Liver (tissue), 9 donors: ENCODE data around the gene ARPC5L. TPM values are rescaled to one million over a fixed set of nuclear protein-coding genes. Genes with fewer than 3 reads are reported as not detected.

ENCODE experiments used
- DNase-seq: peaks from one replicate; pipeline ENCODE4 v3.0.0-alpha.2; 2017; ENCODE audit warnings: low spot score
- H3K27ac ChIP-seq, 2 donors: one replicate each; pipeline ENCODE4 v1.7.0; 2013; ENCODE audit warnings: inconsistent platforms in 2 of 2, low read length in 2 of 2, control low read depth in 1 of 2, low read depth in 1 of 2, mild to moderate bottlenecking in 1 of 2
- H3K27me3 ChIP-seq, 4 donors: one replicate each; pipeline versions ENCODE4 v1.6.1 to v1.7.0; 2013; ENCODE audit warnings: low read length in 3 of 4, inconsistent platforms in 1 of 4, mild to moderate bottlenecking in 1 of 4, moderate library complexity in 1 of 4; ENCODE audit not compliant: control insufficient read depth in 4 of 4, insufficient read depth in 4 of 4
- H3K36me3 ChIP-seq, 4 donors: one replicate each; pipeline versions ENCODE4 v1.6.1 to v1.7.0; 2013; ENCODE audit warnings: low read length in 3 of 4, mild to moderate bottlenecking in 3 of 4, low read depth in 1 of 4, moderate library complexity in 1 of 4; ENCODE audit not compliant: control insufficient read depth in 4 of 4, insufficient read depth in 3 of 4
- H3K4me1 ChIP-seq, 4 donors: one replicate each; pipeline versions ENCODE4 v1.6.1 to v1.7.0; 2013; ENCODE audit warnings: low read length in 3 of 4, mild to moderate bottlenecking in 3 of 4, moderate library complexity in 1 of 4; ENCODE audit not compliant: control insufficient read depth in 4 of 4, insufficient read depth in 4 of 4
- H3K4me3 ChIP-seq, 3 donors: one replicate each; pipeline versions ENCODE4 v1.6.1 to v1.7.0; 2013; ENCODE audit warnings: low read length in 3 of 3, control low read depth in 1 of 3, low read depth in 1 of 3, mild to moderate bottlenecking in 1 of 3
- H3K9ac ChIP-seq, 2 donors: one replicate each; pipeline ENCODE4 v1.7.0; 2013; ENCODE audit warnings: low read length in 2 of 2, mild to moderate bottlenecking in 2 of 2, moderate library complexity in 2 of 2, control low read depth in 1 of 2, low read depth in 1 of 2
- H3K9me3 ChIP-seq, 4 donors: one replicate each; pipeline versions ENCODE4 v1.6.1 to v1.7.0; 2013; ENCODE audit warnings: low read length in 3 of 4; ENCODE audit not compliant: control insufficient read depth in 4 of 4
- EGR1 ChIP-seq, 2 donors: IDR thresholded peaks; 2 replicates each; pipeline ENCODE4 v1.6.1; 2016 to 2018; ENCODE audit warnings: antibody characterized with exemption in 2 of 2, low read depth in 2 of 2
- FOXA1 ChIP-seq: IDR thresholded peaks from 2 replicates; pipeline ENCODE4 v1.6.1; 2016; ENCODE audit warnings: antibody characterized with exemption
- FOXA2 ChIP-seq: IDR thresholded peaks from 2 replicates; pipeline ENCODE4 v1.6.1; 2016; ENCODE audit warnings: antibody characterized with exemption
- HNF4G ChIP-seq: IDR thresholded peaks from 2 replicates; pipeline ENCODE4 v1.6.1; 2016; ENCODE audit warnings: antibody characterized with exemption
- JUND ChIP-seq, 2 donors: IDR thresholded peaks; 2 replicates each; pipeline ENCODE4 v1.6.1; 2016; ENCODE audit warnings: antibody characterized with exemption in 2 of 2
- NR2F2 ChIP-seq: IDR thresholded peaks from 2 replicates; pipeline ENCODE4 v1.6.1; 2016; ENCODE audit warnings: antibody characterized with exemption
- RXRA ChIP-seq, 2 donors: IDR thresholded peaks; 2 replicates each; pipeline ENCODE4 v1.6.1; 2017 to 2018; ENCODE audit warnings: antibody characterized with exemption in 2 of 2, mild to moderate bottlenecking in 1 of 2
- SP1 ChIP-seq: IDR thresholded peaks from 2 replicates; pipeline ENCODE4 v1.6.1; 2018; ENCODE audit warnings: antibody characterized with exemption, mild to moderate bottlenecking
- TAF1 ChIP-seq: conservative IDR thresholded peaks from 2 replicates; pipeline ENCODE4 v1.6.1; 2016; ENCODE audit warnings: antibody characterized with exemption, mild to moderate bottlenecking
- WGBS: extraction: QIAGEN DNeasy Blood & Tissue Kit; methylation state at CpG from one replicate; pipeline ENCODE4 v1.1.7; 2013; 5-methylcytosine and 5-hydroxymethylcytosine counted together
- polyA plus RNA-seq, 2 donors: library from polyadenylated mRNA; stranded (reverse) in 1 of 2; unstranded in 1 of 2; fragments of 200-250 nt in 1 of 2; fragments of >200 nt in 1 of 2; fragmentation: Nextera tagmentation in 1 of 2; extraction: Ambion mirVana in 1 of 2; gene quantifications; one replicate each; pipeline versions ENCODE4 v1.2.1 to v1.2.3, GENCODE V29; 2013 to 2015
- total RNA-seq, 2 donors: library from RNA; depleted of rRNA; stranded (reverse); fragments of >200 nt; gene quantifications; one replicate each; pipeline ENCODE4 v1.2.3, GENCODE V29; 2014
- TF ChIP-seq, protein P1 (sequence below): IDR thresholded peaks from 2 replicates; pipeline ENCODE4 v1.6.1; 2016; ENCODE audit warnings: antibody characterized with exemption
- TF ChIP-seq, protein P2 (sequence below): IDR thresholded peaks from 2 replicates; pipeline ENCODE4 v1.6.1; 2016; ENCODE audit warnings: antibody characterized with exemption, mild to moderate bottlenecking
- TF ChIP-seq, protein P3 (sequence below): fragments of 150-350 bp; IDR thresholded peaks from 2 replicates; pipeline ENCODE4 v1.5.1; 2017; ENCODE audit warnings: improper control_type of control experiment, low read depth, low read length; ENCODE audit not compliant: missing input control
- TF ChIP-seq, protein P4 (sequence below): IDR thresholded peaks from 2 replicates; pipeline ENCODE4 v1.6.1; 2016; ENCODE audit warnings: antibody characterized with exemption
- TF ChIP-seq, protein P5 (sequence below): IDR thresholded peaks from 2 replicates; pipeline ENCODE4 v1.6.1; 2016; ENCODE audit warnings: antibody characterized with exemption
- donor health status: healthy.
- donor health status: healthy.
- donor health status: healthy.
- donor health status: healthy.
- donor health status: healthy.

The ARPC5L gene
- total and polyA plus RNA-seq, 4 donors: 9.3 to 31.2 (median 17.8) TPM

DNA sequence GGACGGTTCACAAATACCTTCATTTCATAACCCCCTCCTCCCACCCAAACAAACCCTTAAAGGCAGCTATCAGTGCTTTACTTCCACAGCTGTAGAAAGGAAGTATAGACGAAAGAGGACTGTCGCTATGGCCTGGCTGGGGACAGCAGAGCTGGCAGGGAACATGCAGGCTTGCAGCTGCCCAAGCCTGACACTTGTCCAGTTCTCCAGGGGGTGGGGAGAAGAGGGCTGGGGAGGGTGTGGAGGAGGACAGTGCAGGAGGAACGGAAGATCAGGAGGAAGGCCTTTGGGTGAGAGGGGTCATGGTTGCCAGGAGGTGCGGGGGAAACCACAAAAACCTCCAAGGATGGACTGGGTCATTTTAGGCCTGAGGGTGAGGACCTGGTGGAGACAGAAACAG lies 25.9 kb downstream of the ARPC5L start:
- TF ChIP-seq, protein P1, sequence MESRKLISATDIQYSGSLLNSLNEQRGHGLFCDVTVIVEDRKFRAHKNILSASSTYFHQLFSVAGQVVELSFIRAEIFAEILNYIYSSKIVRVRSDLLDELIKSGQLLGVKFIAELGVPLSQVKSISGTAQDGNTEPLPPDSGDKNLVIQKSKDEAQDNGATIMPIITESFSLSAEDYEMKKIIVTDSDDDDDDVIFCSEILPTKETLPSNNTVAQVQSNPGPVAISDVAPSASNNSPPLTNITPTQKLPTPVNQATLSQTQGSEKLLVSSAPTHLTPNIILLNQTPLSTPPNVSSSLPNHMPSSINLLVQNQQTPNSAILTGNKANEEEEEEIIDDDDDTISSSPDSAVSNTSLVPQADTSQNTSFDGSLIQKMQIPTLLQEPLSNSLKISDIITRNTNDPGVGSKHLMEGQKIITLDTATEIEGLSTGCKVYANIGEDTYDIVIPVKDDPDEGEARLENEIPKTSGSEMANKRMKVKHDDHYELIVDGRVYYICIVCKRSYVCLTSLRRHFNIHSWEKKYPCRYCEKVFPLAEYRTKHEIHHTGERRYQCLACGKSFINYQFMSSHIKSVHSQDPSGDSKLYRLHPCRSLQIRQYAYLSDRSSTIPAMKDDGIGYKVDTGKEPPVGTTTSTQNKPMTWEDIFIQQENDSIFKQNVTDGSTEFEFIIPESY: no peak
- TF ChIP-seq, protein P2, sequence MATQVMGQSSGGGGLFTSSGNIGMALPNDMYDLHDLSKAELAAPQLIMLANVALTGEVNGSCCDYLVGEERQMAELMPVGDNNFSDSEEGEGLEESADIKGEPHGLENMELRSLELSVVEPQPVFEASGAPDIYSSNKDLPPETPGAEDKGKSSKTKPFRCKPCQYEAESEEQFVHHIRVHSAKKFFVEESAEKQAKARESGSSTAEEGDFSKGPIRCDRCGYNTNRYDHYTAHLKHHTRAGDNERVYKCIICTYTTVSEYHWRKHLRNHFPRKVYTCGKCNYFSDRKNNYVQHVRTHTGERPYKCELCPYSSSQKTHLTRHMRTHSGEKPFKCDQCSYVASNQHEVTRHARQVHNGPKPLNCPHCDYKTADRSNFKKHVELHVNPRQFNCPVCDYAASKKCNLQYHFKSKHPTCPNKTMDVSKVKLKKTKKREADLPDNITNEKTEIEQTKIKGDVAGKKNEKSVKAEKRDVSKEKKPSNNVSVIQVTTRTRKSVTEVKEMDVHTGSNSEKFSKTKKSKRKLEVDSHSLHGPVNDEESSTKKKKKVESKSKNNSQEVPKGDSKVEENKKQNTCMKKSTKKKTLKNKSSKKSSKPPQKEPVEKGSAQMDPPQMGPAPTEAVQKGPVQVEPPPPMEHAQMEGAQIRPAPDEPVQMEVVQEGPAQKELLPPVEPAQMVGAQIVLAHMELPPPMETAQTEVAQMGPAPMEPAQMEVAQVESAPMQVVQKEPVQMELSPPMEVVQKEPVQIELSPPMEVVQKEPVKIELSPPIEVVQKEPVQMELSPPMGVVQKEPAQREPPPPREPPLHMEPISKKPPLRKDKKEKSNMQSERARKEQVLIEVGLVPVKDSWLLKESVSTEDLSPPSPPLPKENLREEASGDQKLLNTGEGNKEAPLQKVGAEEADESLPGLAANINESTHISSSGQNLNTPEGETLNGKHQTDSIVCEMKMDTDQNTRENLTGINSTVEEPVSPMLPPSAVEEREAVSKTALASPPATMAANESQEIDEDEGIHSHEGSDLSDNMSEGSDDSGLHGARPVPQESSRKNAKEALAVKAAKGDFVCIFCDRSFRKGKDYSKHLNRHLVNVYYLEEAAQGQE: no peak
- no peak for TF ChIP-seq NR2F2
- TF ChIP-seq FOXA2: no peak
- no peak for TF ChIP-seq EGR1 (IDR thresholded peaks at IDR 0.05; ENCODE audit: low read depth in 2 of 2)
- DNase-seq: no peak
- Histone ChIP-seq H3K4me3 (no peak overlapping the region), H3K27me3 (no peaks in the 10 kb centered on the region), H3K9ac (no peak overlapping the region), H3K36me3 (peaks cover 10 to 67% (median 43%) of the 10 kb centered on the region in 4 donors), H3K4me1 (no peaks in the 10 kb centered on the region), H3K27ac (no peak overlapping the region), H3K9me3 (no peaks in the 10 kb centered on the region)
- 93% methylated on average over 5 of the region's 5 CpGs for WGBS

DNA sequence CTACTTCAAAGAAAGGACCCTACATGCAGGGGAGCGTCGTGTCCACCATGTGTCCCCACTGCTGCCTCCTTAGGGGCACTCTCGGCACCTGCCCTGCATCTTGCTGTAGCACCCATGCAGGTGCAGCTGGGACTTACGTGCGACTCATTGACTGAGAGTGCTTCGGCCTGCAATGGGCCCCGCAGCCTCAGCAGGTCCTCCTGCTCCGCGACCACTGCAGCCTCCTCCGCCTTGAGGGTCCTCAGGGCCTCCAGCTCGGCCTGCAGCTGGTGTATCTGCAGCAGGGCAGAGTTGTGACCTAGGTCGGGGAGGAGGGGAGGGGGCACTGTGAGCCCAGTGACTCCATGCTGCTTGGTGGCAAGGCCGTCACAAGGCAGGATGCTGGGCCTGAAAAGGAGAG lies 27.1 kb downstream of the ARPC5L start:
- H3K36me3 ChIP-seq: peaks cover 10 to 78% (median 47%) of the 10 kb centered on the region in 4 donors
- H3K27ac ChIP-seq: no peak overlapping the region
- no peak overlapping the region for H3K4me3 ChIP-seq
- 96% methylated on average over 13 of the region's 13 CpGs for WGBS
- TF ChIP-seq, protein P3, sequence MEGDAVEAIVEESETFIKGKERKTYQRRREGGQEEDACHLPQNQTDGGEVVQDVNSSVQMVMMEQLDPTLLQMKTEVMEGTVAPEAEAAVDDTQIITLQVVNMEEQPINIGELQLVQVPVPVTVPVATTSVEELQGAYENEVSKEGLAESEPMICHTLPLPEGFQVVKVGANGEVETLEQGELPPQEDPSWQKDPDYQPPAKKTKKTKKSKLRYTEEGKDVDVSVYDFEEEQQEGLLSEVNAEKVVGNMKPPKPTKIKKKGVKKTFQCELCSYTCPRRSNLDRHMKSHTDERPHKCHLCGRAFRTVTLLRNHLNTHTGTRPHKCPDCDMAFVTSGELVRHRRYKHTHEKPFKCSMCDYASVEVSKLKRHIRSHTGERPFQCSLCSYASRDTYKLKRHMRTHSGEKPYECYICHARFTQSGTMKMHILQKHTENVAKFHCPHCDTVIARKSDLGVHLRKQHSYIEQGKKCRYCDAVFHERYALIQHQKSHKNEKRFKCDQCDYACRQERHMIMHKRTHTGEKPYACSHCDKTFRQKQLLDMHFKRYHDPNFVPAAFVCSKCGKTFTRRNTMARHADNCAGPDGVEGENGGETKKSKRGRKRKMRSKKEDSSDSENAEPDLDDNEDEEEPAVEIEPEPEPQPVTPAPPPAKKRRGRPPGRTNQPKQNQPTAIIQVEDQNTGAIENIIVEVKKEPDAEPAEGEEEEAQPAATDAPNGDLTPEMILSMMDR: no peak
- TF ChIP-seq HNF4G (no peak), EGR1 (IDR thresholded peaks at IDR 0.05; ENCODE audit: low read depth in 2 of 2) (no peak), JUND (IDR thresholded peaks at IDR 0.05) (no peak), TAF1 (no peak), FOXA1 (no peak), RXRA (IDR thresholded peaks at IDR 0.05) (no peak), NR2F2 (no peak), FOXA2 (no peak), SP1 (no peak)
- TF ChIP-seq, protein P1: no peak
- TF ChIP-seq, protein P4, sequence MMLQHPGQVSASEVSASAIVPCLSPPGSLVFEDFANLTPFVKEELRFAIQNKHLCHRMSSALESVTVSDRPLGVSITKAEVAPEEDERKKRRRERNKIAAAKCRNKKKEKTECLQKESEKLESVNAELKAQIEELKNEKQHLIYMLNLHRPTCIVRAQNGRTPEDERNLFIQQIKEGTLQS: no peak
- TF ChIP-seq, protein P5, sequence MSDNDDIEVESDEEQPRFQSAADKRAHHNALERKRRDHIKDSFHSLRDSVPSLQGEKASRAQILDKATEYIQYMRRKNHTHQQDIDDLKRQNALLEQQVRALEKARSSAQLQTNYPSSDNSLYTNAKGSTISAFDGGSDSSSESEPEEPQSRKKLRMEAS: no peak
- H3K9ac ChIP-seq: no peak overlapping the region
- H3K9me3 ChIP-seq: no peaks in the 10 kb centered on the region
- no peaks in the 10 kb centered on the region for H3K27me3 ChIP-seq
- no peaks in the 10 kb centered on the region for H3K4me1 ChIP-seq
- DNase-seq: no peak
